Neural cell (in vitro differentiated cells): ENCODE data around the gene EHMT1.

ENCODE experiments used
- CTCF ChIP-seq: fragments of 450-650 bp; IDR thresholded peaks from 2 replicates; pipeline ENCODE4 v1.5.1; 2014; ENCODE audit warnings: antibody characterized with exemption, mild to moderate bottlenecking, moderate library complexity; ENCODE audit not compliant: poor library complexity, severe bottlenecking
- EP300 ChIP-seq: fragments of 450-650 bp; conservative IDR thresholded peaks from 2 replicates; pipeline ENCODE4 v1.6.1; 2014; ENCODE audit warnings: antibody characterized with exemption, mild to moderate bottlenecking, moderate library complexity; ENCODE audit not compliant: poor library complexity, severe bottlenecking
- RAD21 ChIP-seq: fragments of 450-650 bp; conservative IDR thresholded peaks from 2 replicates; pipeline ENCODE4 v1.6.1; 2014; ENCODE audit warnings: antibody characterized with exemption, mild to moderate bottlenecking, moderate library complexity
- SMC3 ChIP-seq: fragments of 450-650 bp; conservative IDR thresholded peaks from 2 replicates; pipeline ENCODE4 v1.6.1; 2014; ENCODE audit warnings: antibody characterized with exemption, mild to moderate bottlenecking, moderate library complexity; ENCODE audit not compliant: poor library complexity
- TAF1 ChIP-seq: IDR thresholded peaks from 2 replicates; pipeline ENCODE4 v1.6.1; 2012; ENCODE audit warnings: low read depth

GRCh38 chr9:137570566-137570965 is 48.2 kb upstream of the EHMT1 start:
- TF ChIP-seq CTCF (no peak), TAF1 (no peak), RAD21 (no peak), SMC3 (no peak), EP300 (no peak)
